ENCODE results near the gene HHAT. TPM values are rescaled to one million over a fixed set of nuclear protein-coding genes. Genes with fewer than 3 reads are reported as not detected.
A peak's percentile ranks its signal among the peaks of the same experiment; 100 is the strongest.

Gene HHAT
- total RNA-seq, 2 donors from 2014 or later = 4.5 to 4.6 TPM

GRCh38 chr1:210358626-210359025 is 29.9 kb downstream of the HHAT start:
- Histone ChIP-seq H3K27ac (no peak overlapping the region), H3K36me3 (no peaks in the 10 kb centered on the region), H3K4me1 (ENCODE audit: control insufficient read depth in 1 of 2, low read depth in 2 of 2) (peaks cover 11 to 24% of the 10 kb centered on the region in 2 donors), H3K4me3 (no peak overlapping the region), H3K27me3 (replicated peaks; ENCODE audit: insufficient read depth) (no peaks in the 10 kb centered on the region), H3K9me3 (no peaks in the 10 kb centered on the region)
- ATAC-seq (ENCODE audit: insufficient number of reproducible peaks, low FRiP score, low read depth) = no peak
- no peak for TF ChIP-seq CTCF (IDR thresholded peaks at IDR 0.05)
- no peak for DNase-seq (ENCODE audit: low spot score)

GRCh38 chr1:210359255-210359654 is 30.6 kb downstream of the HHAT start:
- no peak for ATAC-seq (ENCODE audit: insufficient number of reproducible peaks, low FRiP score, low read depth)

GRCh38 chr1:210360852-210361477 is 32.3 kb downstream of the HHAT start:
- no peak for DNase-seq (ENCODE audit: low spot score)
- Histone ChIP-seq H3K27ac (no peak overlapping the region), H3K9me3 (no peaks in the 10 kb centered on the region), H3K27me3 (replicated peaks; ENCODE audit: insufficient read depth) (no peaks in the 10 kb centered on the region), H3K4me3 (no peak overlapping the region), H3K36me3 (no peaks in the 10 kb centered on the region), H3K4me1 (ENCODE audit: control insufficient read depth in 1 of 2, low read depth in 2 of 2) (peaks cover 11 to 34% of the 10 kb centered on the region in 2 donors)
- ATAC-seq (ENCODE audit: insufficient number of reproducible peaks, low FRiP score, low read depth) = peak; percentile 77
- TF ChIP-seq CTCF (IDR thresholded peaks at IDR 0.05) = peak; percentile 64

More at GRCh38 chr1:210359255-210359654, 30.6 kb downstream of the HHAT start:
- H3K4me1 ChIP-seq (ENCODE audit: control insufficient read depth in 1 of 2, low read depth in 2 of 2) = peaks cover 11 to 31% of the 10 kb centered on the region in 2 donors
- H3K27ac ChIP-seq = no peak overlapping the region
- no peaks in the 10 kb centered on the region for H3K9me3 ChIP-seq
- no peak overlapping the region for H3K4me3 ChIP-seq
- no peak for TF ChIP-seq CTCF (IDR thresholded peaks at IDR 0.05)
- H3K27me3 ChIP-seq (replicated peaks; ENCODE audit: insufficient read depth) = no peaks in the 10 kb centered on the region
- DNase-seq (ENCODE audit: low spot score) = no peak
- H3K36me3 ChIP-seq = no peaks in the 10 kb centered on the region

- peaks cover 11 to 34% of the 10 kb centered on the region in 2 donors for H3K4me1 ChIP-seq (ENCODE audit: control insufficient read depth in 1 of 2, low read depth in 2 of 2)
- no peaks in the 10 kb centered on the region for H3K36me3 ChIP-seq
- no peak overlapping the region for H3K27ac ChIP-seq
- no peak for ATAC-seq (ENCODE audit: insufficient number of reproducible peaks, low FRiP score, low read depth)
- DNase-seq (ENCODE audit: low spot score) = no peak
- no peak overlapping the region for H3K4me3 ChIP-seq
- no peaks in the 10 kb centered on the region for H3K27me3 ChIP-seq (replicated peaks; ENCODE audit: insufficient read depth)
- no peaks in the 10 kb centered on the region for H3K9me3 ChIP-seq
- no peak for TF ChIP-seq CTCF (IDR thresholded peaks at IDR 0.05)
These were observed 33.0 kb downstream of the HHAT start for GRCh38 chr1:210361665-210362064.

GRCh38 chr1:210362526-210362925 is 33.8 kb downstream of the HHAT start:
- ATAC-seq (ENCODE audit: insufficient number of reproducible peaks, low FRiP score, low read depth) = peak; percentile 68
- no peaks in the 10 kb centered on the region for H3K9me3 ChIP-seq
- peak overlapping the region; percentile 31 to 56 for H3K27ac ChIP-seq
- peaks cover 11 to 34% of the 10 kb centered on the region in 2 donors for H3K4me1 ChIP-seq (ENCODE audit: control insufficient read depth in 1 of 2, low read depth in 2 of 2)
- no peak for TF ChIP-seq CTCF (IDR thresholded peaks at IDR 0.05)
- H3K36me3 ChIP-seq = no peaks in the 10 kb centered on the region
- DNase-seq (ENCODE audit: low spot score) = no peak
- peak overlapping the region; percentile 25 for H3K4me3 ChIP-seq
- no peaks in the 10 kb centered on the region for H3K27me3 ChIP-seq (replicated peaks; ENCODE audit: insufficient read depth)

Data from thoracic aorta (tissue), 2 donors.